Measurements from ENCODE around the gene LIMA1.
"Not testable (repeated sequence)": the region's sequence is repeated elsewhere in the genome, so short reads cannot be mapped to it uniquely, and the experiment has no call there.

Gene LIMA1

GRCh38 chr12:50287271-50287670, 4.0 kb upstream of the LIMA1 start:
- no peak for DNase-seq (ENCODE audit: low read depth in 3 of 3, low spot score in 1 of 3)

DNA sequence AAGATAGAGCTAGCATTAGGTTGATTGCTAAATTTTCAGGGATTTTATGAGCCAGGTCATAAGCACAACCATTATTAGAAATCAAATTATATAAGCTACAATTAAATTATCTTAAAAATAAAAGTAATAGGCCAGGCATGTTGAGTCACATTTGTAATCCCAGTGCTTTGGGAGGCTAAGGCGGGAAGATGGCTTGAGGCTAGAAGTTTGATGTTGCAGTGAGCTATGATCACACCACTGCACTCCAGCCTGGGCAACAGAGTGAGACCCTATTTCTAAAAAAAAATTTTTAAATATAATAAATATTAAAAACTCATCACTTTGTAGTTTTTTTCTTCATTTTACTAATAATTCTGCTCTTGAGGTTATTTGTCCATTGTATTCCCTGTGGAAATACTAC, 1.9 kb upstream of the LIMA1 start:
- no peak for DNase-seq (ENCODE audit: low read depth in 3 of 3, low spot score in 1 of 3)

DNA sequence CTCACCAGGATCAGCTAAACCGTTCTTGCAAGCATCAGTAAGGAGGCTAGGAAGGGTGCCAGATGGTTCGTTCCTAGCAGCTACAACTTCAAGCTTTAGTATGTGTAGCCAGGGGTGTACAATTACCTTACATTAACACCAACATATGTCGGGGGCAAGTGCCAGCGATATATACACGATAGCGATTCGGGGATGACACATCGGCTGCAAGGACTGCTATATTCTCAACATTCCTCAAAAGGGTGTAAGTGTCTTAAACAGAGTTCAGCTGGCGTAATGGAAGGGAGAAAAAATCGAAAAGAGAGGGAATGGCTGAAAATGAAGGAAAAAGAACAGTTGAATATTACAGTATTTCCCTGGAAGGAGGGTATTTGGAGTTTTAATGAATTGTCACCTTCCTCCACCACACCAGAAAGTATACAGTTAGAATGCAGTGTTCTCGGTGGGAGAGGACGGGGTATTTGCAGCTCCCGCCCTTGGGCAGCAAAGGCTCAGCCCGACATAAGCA, 545 bp downstream of the LIMA1 start:
- DNase-seq (ENCODE audit: low read depth in 3 of 3, low spot score in 1 of 3) = no peak

DNA sequence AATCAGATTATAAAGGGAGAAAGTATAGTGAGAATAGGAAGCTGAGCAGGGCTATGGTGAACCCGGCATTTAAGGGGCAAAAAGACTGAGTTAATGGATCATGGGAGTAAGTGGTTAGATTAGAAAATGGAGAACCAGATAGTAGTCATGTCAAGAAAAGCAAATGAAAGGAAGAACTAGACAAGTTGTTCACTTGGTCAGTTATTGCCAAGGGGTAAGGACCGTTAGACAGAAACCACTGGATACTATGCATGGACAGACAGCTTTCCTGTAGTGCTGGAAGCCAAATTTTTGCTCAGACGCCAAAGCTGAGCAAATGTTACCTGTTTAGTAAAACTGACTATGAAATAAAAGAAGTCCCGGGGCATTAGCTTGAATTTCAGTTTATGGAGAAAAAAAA, 3.8 kb downstream of the LIMA1 start:
- DNase-seq (ENCODE audit: low read depth in 3 of 3, low spot score in 1 of 3) = no peak

DNA sequence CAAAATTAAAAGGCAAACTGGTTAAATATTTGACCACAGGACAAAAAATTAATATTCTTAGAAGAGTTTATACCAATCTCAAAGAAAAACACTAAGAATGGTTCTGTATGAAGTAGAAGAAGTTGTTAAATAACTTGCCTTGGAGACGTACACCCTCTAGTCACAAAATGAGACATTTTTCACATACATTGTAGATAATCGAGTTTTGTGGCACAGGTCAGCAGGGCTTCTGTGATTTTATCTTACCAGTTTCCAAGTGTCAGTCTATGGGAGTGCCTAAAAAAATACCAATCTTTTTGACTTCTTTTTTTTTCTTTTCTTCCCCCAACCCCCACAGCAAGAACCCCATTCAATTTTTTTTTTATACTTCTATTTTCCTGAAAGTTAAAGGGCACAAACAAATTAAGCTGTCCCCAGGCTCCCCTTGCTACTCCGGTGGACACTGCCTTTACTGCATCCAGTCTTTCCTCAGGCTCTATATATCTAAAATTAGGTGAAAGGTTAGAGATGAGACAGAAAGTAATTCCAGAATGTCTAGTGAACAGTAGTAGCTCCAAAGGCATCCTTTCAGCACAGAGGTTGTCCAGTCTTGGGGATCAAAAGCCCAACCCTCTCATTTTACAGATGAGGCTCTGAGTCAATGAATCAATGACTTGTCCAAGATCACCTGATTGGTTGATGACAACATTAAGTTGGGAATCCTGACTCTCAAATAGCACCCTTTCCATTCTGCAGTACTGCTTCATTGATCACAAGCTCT, 6.2 kb downstream of the LIMA1 start:
- no peak for DNase-seq (ENCODE audit: low read depth in 3 of 3, low spot score in 1 of 3)

DNA sequence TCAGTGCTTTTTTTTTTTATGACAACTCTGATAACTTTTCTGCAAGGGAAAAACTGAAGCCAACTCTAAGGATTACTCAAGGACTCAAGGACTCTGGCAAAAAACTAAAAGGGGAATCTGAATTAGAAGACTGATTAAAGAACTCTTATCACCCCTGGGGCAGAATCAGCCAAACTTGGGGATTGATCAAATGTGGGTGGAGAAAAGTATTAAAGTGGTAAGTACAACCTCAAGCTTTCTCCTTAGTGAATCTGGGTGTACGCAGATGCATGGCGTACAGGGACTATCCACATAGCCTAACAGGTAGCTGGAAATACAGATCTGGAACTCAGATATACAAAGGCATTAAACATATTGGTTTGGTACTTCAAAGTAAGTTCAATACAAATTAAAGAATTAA, 7.3 kb downstream of the LIMA1 start:
- no peak for DNase-seq (ENCODE audit: low read depth in 3 of 3, low spot score in 1 of 3)

GRCh38 chr12:50275556-50275955, 7.8 kb downstream of the LIMA1 start:
- no peak for DNase-seq (ENCODE audit: low read depth in 3 of 3, low spot score in 1 of 3)

DNA sequence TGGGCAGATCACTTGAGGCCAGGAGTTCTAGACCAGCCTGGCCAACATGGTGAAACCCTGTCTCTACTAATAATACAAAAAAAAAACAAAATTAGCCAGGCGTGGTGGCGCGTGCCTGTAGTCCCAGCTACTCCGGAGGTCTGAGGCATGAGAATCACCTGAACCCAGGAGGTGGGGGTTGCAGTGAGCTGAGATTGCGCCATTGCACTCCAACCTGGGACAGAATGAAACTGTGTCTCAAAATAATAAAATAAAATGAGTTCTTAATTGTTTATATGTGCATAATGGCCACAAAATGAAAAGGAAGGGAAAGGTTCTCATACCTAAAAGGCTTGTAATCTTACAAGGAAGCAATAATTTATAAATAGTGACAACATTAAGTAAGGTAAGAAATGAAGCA, 8.2 kb downstream of the LIMA1 start:
- DNase-seq (ENCODE audit: low read depth in 3 of 3, low spot score in 1 of 3) = not testable (repeated sequence)

DNA sequence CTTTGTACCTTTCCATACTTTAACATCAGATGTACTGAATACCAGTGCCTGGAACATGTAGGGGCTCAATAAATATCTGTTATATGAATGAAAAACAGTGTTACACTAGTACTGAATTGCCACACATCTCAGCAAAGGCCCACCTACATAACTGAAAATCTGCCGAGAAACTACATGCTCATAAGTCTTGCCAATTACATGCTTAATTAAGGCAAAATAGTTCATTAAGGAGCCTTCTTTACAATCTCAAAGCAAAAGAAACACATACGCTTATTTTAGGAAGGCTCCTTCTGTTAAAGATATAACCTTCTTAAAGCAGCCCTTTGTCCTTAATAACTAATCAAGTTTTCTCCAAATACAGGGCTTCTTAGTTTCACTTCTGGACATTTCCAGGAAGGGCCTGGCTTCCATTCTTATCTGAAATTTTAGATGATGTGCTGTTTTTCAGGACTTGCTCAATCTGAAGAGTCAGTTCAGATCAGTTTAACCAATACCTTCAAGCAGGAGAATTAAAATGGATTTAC, 11.5 kb downstream of the LIMA1 start:
- DNase-seq (ENCODE audit: low read depth in 3 of 3, low spot score in 1 of 3) = no peak

DNA sequence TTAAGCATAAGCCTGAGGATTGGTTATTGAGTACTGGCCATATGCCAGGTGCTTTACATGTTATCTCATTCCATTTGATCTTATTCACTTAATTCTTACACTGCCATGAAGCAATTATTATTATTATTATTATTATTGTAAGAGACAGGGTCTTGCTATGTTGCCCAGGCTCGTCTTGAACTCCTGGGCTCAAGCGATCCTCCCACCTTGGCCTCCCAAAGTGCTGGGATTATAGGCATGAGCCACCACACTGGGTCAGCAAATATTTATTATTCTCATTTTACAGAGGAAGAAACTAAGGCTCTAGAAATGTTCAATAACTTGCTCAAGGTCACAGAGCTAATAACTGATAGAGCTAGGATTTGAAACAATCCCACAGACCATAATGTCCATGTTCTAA, 14.8 kb downstream of the LIMA1 start:
- DNase-seq (ENCODE audit: low read depth in 3 of 3, low spot score in 1 of 3) = no peak

- DNase-seq (ENCODE audit: low read depth in 3 of 3, low spot score in 1 of 3) = no peak
Observed at GRCh38 chr12:50265770-50266524, 17.4 kb downstream of the LIMA1 start.

GRCh38 chr12:50263832-50264231, 19.5 kb downstream of the LIMA1 start:
- no peak for DNase-seq (ENCODE audit: low read depth in 3 of 3, low spot score in 1 of 3)

- DNase-seq (ENCODE audit: low read depth in 3 of 3, low spot score in 1 of 3) = no peak
Observed at GRCh38 chr12:50261654-50262053, 21.7 kb downstream of the LIMA1 start.

DNA sequence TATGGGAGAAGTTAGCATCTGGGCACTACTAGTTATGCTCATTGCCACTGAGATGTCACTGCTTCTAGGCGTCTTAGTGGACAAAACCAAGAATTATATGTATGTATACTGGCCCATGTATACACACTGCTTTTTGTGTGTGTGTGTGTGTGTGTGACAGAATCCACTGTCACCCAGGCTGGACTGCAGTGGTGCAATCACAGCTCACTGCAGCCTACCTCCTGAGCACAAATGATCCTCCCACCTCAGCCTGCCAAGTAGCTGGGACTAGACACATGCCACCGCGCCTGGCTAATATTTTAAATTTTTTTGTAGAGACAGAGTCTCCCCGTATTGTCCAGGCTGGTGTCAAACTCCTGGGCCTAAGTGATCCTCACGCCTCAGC, 25.2 kb downstream of the LIMA1 start:
- no peak for DNase-seq (ENCODE audit: low read depth in 3 of 3, low spot score in 1 of 3)

DNA sequence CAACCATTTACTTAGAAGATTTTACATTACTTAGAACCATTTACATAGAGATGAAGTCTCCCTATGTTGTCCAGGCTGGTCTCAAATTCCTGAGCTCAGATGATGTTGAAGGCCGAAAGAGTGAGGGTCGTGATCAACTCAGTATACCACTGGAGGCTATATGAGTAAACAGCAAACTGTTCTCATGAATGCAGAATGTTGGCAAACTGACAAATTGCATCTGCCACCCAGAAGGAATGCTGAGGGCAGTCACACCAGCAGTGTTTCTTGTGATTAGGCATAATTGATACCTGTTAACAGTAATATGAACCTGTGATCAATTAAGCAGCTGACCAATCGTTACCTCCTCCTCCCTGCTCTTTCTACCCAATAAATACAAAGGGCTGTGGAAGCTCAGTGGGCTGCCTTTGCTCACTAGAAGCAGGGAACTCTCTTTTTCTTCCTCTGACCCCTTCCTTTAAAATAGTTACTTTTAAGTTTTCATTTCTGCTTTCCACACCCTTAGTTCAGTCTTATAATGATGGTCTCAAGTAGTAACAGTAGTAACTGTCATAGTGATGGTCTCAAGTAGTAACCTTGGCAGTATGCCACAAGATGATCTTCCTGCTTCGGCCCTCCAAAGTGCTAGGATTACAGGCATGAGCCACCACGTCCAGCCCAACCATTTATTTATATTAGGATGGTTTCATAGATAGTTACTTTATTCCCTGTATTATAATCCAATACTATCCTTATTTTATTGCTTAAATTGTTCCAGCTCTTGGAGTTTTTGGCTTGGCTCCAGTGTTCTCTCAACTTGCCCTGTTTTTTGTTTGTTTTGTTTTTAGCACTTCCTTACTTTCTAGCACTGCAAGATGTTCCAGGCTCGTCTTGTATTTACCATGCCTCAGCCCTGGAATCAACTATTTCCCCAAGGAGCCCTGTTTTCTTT, 25.8 kb downstream of the LIMA1 start:
- DNase-seq (ENCODE audit: low read depth in 3 of 3, low spot score in 1 of 3) = no peak

DNA sequence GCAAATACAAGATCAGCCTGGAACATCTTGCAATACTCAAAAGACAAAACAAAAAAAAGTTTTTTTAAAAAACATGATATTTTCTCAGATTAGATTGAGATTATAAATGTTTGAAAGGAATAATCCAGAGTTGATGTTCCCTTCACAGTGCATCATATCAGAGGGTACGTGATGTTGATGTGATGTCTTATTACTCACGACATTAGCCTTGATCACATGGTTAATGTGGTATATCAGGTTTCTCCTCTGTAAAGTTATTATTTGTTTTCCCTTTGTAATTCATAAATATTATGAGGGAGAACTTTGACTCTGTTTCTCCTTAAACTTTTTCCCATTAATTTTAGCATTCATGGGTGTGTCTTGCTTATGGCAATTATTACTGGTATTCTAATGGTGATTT, 26.6 kb downstream of the LIMA1 start:
- DNase-seq (ENCODE audit: low read depth in 3 of 3, low spot score in 1 of 3) = no peak

DNA sequence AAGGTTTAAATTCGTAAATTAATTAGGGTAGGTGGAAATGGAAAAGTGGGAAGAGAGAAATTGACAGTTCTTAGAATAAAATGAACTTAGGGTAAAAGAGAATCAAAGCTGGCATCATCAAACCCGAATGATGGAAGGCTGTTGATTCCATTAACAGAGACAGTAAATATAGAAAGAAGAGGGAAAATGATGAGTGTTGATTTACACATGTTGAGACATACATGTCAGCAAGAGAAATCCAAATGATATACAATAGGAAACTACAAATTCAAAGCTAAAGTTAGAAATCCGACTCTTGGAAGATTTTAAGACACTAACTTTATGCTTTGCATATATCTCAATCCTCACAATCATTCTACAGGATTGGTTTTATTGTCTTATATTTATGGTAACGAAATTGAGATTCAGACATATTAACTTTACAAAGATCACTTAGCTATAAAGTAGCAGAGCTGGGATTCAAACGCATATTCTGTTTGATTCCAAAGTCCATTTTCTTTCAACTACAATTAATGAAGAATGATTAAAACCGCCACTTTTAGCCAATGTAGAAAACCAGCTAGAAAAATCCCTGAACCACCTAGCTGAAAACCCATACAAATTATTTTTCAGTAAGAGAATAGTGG, 30.2 kb downstream of the LIMA1 start:
- no peak for DNase-seq (ENCODE audit: low read depth in 3 of 3, low spot score in 1 of 3)

- DNase-seq (ENCODE audit: low read depth in 3 of 3, low spot score in 1 of 3) = no peak
Observed at GRCh38 chr12:50251619-50252252, 31.6 kb downstream of the LIMA1 start.

DNA sequence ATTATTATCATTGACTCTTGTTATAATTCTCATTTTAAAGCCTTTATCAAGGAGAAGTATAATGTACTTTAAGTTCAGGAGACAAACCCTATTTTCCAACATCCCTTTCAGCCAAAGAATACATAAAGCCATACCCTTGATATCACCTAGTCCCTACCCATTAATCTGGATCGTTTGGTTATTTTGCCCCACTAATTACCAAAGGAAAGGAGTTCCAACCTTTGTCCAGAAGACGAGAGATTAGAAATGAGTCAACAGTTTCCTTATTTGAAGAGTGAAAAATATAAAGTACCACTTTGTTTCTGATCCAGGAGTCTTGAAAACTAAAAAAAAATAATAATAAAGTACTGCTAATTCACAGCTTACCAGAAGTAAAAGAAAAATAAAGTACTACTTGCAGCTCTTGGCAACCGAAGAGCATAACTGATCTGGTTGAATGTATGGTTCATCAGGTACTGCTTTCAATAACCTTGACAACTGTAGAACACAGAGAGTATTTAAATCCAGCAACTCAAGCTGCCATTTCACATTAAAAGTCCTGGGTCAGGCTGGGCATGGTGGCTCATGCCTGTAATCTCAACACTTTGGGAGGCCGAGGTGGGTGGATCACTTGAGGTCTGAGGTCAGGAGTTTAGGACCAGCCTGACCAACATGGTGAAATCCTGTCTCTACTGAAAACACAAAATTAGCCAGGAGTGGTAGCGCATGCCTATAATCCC, 33.7 kb downstream of the LIMA1 start:
- DNase-seq (ENCODE audit: low read depth in 3 of 3, low spot score in 1 of 3) = no peak

- DNase-seq (ENCODE audit: low read depth in 3 of 3, low spot score in 1 of 3) = no peak
Observed at GRCh38 chr12:50248883-50249282, 34.4 kb downstream of the LIMA1 start.
